ENCODE results near the gene RPL4.

The RPL4 gene

GRCh38 chr15:66483131-66483566 lies 21.5 kb downstream of the RPL4 start:
- TF ChIP-seq POLR2AphosphoS5 (IDR thresholded peaks at IDR 0.05; ENCODE audit: low read depth, low read length) (no peak), FOXP2 (optimal IDR thresholded peaks at IDR 0.05; ENCODE audit: borderline replicate concordance, extremely low read depth, extremely low read length, insufficient read depth) (no peak), TAF1 (IDR thresholded peaks at IDR 0.05; ENCODE audit: borderline replicate concordance, insufficient read depth, low read length) (no peak), SIN3A (IDR thresholded peaks at IDR 0.05; ENCODE audit: borderline replicate concordance, insufficient read depth, low read length) (no peak), REST (IDR thresholded peaks at IDR 0.05; ENCODE audit: insufficient read depth in 1 of 2, low read depth in 2 of 2, low read length in 2 of 2) (no peak)

- TF ChIP-seq TAF1 (IDR thresholded peaks at IDR 0.05; ENCODE audit: borderline replicate concordance, insufficient read depth, low read length): no peak
- no peak for TF ChIP-seq REST (IDR thresholded peaks at IDR 0.05; ENCODE audit: insufficient read depth in 1 of 2, low read depth in 2 of 2, low read length in 2 of 2)
- no peak for TF ChIP-seq SIN3A (IDR thresholded peaks at IDR 0.05; ENCODE audit: borderline replicate concordance, insufficient read depth, low read length)
- no peak for TF ChIP-seq POLR2AphosphoS5 (IDR thresholded peaks at IDR 0.05; ENCODE audit: low read depth, low read length)
- no peak for TF ChIP-seq FOXP2 (optimal IDR thresholded peaks at IDR 0.05; ENCODE audit: borderline replicate concordance, extremely low read depth, extremely low read length, insufficient read depth)
These were observed 22.1 kb downstream of the RPL4 start for GRCh38 chr15:66482539-66482938.

GRCh38 chr15:66481107-66481856 lies 23.4 kb downstream of the RPL4 start:
- TF ChIP-seq FOXP2 (optimal IDR thresholded peaks at IDR 0.05; ENCODE audit: borderline replicate concordance, extremely low read depth, extremely low read length, insufficient read depth): no peak
- TF ChIP-seq POLR2AphosphoS5 (IDR thresholded peaks at IDR 0.05; ENCODE audit: low read depth, low read length): no peak
- no peak for TF ChIP-seq SIN3A (IDR thresholded peaks at IDR 0.05; ENCODE audit: borderline replicate concordance, insufficient read depth, low read length)
- TF ChIP-seq REST (IDR thresholded peaks at IDR 0.05; ENCODE audit: insufficient read depth in 1 of 2, low read depth in 2 of 2, low read length in 2 of 2): no peak

- TF ChIP-seq FOXP2 (optimal IDR thresholded peaks at IDR 0.05; ENCODE audit: borderline replicate concordance, extremely low read depth, extremely low read length, insufficient read depth): no peak
- no peak for TF ChIP-seq TAF1 (IDR thresholded peaks at IDR 0.05; ENCODE audit: borderline replicate concordance, insufficient read depth, low read length)
- no peak for TF ChIP-seq POLR2AphosphoS5 (IDR thresholded peaks at IDR 0.05; ENCODE audit: low read depth, low read length)
- no peak for TF ChIP-seq REST (IDR thresholded peaks at IDR 0.05; ENCODE audit: insufficient read depth in 1 of 2, low read depth in 2 of 2, low read length in 2 of 2)
- TF ChIP-seq SIN3A (IDR thresholded peaks at IDR 0.05; ENCODE audit: borderline replicate concordance, insufficient read depth, low read length): no peak
These were observed 24.4 kb downstream of the RPL4 start for GRCh38 chr15:66480267-66480666.
